K562 (cell line): Measurements from ENCODE around the gene DNAJC11.

Experiments used
- CTCF ChIP-seq, 3 experiments: IDR thresholded peaks in 2 of 3; conservative IDR thresholded peaks in 1 of 3; 2 replicates each; pipeline ENCODE4 v1.5.1; 2011 to 2012; ENCODE audit warnings: low read length in 3 of 3, mild to moderate bottlenecking in 3 of 3, control low read depth in 2 of 3, improper control_type of control experiment in 1 of 3, inconsistent platforms in 1 of 3, low read depth in 1 of 3, mixed read lengths in 1 of 3, moderate library complexity in 1 of 3; ENCODE audit not compliant: insufficient read depth in 2 of 3
- EGR1 ChIP-seq: fragments of 450-650 bp; conservative IDR thresholded peaks from 2 replicates; pipeline ENCODE4 v1.6.1; 2017; ENCODE audit warnings: mild to moderate bottlenecking
- ELK1 ChIP-seq: sonication (generic); formaldehyde crosslinking; IDR thresholded peaks from 2 replicates; pipeline ENCODE4 v1.8.1; 2022; ENCODE audit warnings: missing genetic modification reagents
- GABPA ChIP-seq: fragments of 200-800 bp; sonication (Bioruptor generic); conservative IDR thresholded peaks from 2 replicates; pipeline ENCODE4 v1.6.1; 2016; ENCODE audit warnings: low read depth, missing genetic modification characterization, missing compliant biosample characterization
- MYNN ChIP-seq, 2 experiments: sonication (generic); formaldehyde crosslinking in 1 of 2; IDR thresholded peaks; 2 replicates each; pipeline versions ENCODE4 v1.5.0 to v1.6.1; 2016 to 2020; ENCODE audit warnings: antibody characterized with exemption in 1 of 2, missing genetic modification reagents in 1 of 2
- POLR2AphosphoS5 ChIP-seq: IDR thresholded peaks from 2 replicates; pipeline ENCODE4 v1.6.1; 2011; ENCODE audit warnings: mild to moderate bottlenecking, low read depth, low read length, moderate library complexity; ENCODE audit not compliant: control insufficient read depth, insufficient read depth
- TGIF2 ChIP-seq: sonication (generic); formaldehyde crosslinking; IDR thresholded peaks from 2 replicates; pipeline ENCODE4 v1.8.1; 2022; ENCODE audit warnings: mild to moderate bottlenecking, missing genetic modification reagents, moderate library complexity
- USF2 ChIP-seq: sonication (generic); formaldehyde crosslinking; IDR thresholded peaks from 2 replicates; pipeline ENCODE4 v1.5.0; 2020; ENCODE audit warnings: missing genetic modification reagents
- TF ChIP-seq, protein P1 (sequence below): sonication (generic); formaldehyde crosslinking; IDR thresholded peaks from 2 replicates; pipeline ENCODE4 v1.8.0; 2022; ENCODE audit warnings: mild to moderate bottlenecking, missing genetic modification reagents, borderline replicate concordance

GRCh38 chr1:6599141-6599975, 102.3 kb downstream of the DNAJC11 start:
- TF ChIP-seq CTCF (IDR thresholded peaks at IDR 0.05 in 2 of 3, conservative IDR thresholded peaks at IDR 0.05 in 1 of 3; ENCODE audit: insufficient read depth in 2 of 3, low read depth in 1 of 3, low read length in 3 of 3) = no peak
- 0 out of 2 replicates have a peak, but pooled peaks have one; percentile 17 for TF ChIP-seq POLR2AphosphoS5
- no peak for TF ChIP-seq TGIF2
- TF ChIP-seq, protein P1, sequence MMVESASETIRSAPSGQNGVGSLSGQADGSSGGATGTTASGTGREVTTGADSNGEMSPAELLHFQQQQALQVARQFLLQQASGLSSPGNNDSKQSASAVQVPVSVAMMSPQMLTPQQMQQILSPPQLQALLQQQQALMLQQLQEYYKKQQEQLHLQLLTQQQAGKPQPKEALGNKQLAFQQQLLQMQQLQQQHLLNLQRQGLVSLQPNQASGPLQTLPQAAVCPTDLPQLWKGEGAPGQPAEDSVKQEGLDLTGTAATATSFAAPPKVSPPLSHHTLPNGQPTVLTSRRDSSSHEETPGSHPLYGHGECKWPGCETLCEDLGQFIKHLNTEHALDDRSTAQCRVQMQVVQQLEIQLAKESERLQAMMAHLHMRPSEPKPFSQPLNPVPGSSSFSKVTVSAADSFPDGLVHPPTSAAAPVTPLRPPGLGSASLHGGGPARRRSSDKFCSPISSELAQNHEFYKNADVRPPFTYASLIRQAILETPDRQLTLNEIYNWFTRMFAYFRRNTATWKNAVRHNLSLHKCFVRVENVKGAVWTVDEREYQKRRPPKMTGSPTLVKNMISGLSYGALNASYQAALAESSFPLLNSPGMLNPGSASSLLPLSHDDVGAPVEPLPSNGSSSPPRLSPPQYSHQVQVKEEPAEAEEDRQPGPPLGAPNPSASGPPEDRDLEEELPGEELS (CRISPR knock-in tag) = no peak
- no peak for TF ChIP-seq ELK1 (CRISPR knock-in tag)
- no peak for TF ChIP-seq USF2 (CRISPR knock-in tag)
- TF ChIP-seq EGR1 = peak; percentile 77
- no peak for TF ChIP-seq MYNN (IDR thresholded peaks at IDR 0.05)
- no peak for TF ChIP-seq MYNN (CRISPR knock-in tag; IDR thresholded peaks at IDR 0.05)
- TF ChIP-seq GABPA (tag) = no peak
